ENCODE results near the gene NR3C1. TPM values are rescaled to one million over a fixed set of nuclear protein-coding genes. Genes with fewer than 3 reads are reported as not detected.

NR3C1 gene
- total RNA-seq, 1 donor from 2014 or later = 62.7 TPM

DNA sequence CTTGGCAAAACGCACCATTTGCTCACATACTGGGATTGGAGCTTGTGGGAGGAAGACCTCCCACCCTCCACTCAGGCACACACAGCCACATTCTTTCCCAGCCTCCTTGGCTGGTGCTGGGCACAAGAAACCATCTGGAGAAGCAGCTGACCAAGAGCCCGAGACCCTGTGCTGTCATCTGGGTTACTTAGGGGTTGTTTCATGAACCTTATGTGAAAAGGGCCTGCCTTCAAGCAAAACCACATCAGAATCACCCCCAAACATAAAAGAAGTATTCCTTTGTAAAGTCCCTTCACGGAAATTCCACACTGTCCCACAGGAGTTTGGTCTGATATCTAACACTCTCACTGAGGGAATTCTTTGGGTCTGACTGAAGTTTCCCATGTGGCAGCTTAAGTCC, 172.1 kb downstream of the NR3C1 start:
- H3K4me3 Mint-ChIP-seq = no peak overlapping the region
- no peak for DNase-seq (ENCODE audit: low spot score)
- H3K36me3 Mint-ChIP-seq (ENCODE audit: low read depth) = peaks cover 6% of the 10 kb centered on the region
- H3K9me3 Mint-ChIP-seq = no peaks in the 10 kb centered on the region
- H3K27me3 Mint-ChIP-seq (ENCODE audit: insufficient read depth) = no peaks in the 10 kb centered on the region
- no peak overlapping the region for H3K27ac Mint-ChIP-seq
- H3K4me1 Mint-ChIP-seq (ENCODE audit: low read depth) = peaks cover 41% of the 10 kb centered on the region
- intact Hi-C loops (cut with micrococcal nuclease) = loop anchor here (2.0 kb wide), 1 partner anchor 119 kb away; no protein-coding TSS in a partner anchor

DNA sequence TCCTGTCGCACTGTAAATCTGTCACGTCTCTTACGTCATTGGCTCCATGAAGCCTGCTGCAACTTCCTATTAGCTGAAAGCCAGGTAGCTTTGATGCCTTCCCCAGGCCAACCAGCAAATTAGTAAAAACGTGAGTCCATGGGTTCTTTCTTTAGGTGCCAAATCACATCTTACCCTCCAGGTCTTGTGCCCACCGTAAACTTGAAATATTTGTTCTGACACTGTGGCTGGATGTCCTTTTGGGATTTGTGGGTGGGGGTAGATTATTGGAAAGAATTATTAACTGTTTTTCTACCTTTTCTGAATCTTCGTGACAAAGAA, 172.8 kb downstream of the NR3C1 start:
- Mint-ChIP-seq H3K27ac (no peak overlapping the region), H3K9me3 (no peaks in the 10 kb centered on the region), H3K4me3 (no peak overlapping the region), H3K36me3 (ENCODE audit: low read depth) (peaks cover 6% of the 10 kb centered on the region), H3K4me1 (ENCODE audit: low read depth) (peaks cover 41% of the 10 kb centered on the region), H3K27me3 (ENCODE audit: insufficient read depth) (no peaks in the 10 kb centered on the region)
- DNase-seq (ENCODE audit: low spot score) = no peak
- intact Hi-C loops (cut with micrococcal nuclease) = loop anchor here (1.0 to 2.0 kb wide), 4 partner anchors 8 to 128 kb away; no protein-coding TSS in a partner anchor

DNA sequence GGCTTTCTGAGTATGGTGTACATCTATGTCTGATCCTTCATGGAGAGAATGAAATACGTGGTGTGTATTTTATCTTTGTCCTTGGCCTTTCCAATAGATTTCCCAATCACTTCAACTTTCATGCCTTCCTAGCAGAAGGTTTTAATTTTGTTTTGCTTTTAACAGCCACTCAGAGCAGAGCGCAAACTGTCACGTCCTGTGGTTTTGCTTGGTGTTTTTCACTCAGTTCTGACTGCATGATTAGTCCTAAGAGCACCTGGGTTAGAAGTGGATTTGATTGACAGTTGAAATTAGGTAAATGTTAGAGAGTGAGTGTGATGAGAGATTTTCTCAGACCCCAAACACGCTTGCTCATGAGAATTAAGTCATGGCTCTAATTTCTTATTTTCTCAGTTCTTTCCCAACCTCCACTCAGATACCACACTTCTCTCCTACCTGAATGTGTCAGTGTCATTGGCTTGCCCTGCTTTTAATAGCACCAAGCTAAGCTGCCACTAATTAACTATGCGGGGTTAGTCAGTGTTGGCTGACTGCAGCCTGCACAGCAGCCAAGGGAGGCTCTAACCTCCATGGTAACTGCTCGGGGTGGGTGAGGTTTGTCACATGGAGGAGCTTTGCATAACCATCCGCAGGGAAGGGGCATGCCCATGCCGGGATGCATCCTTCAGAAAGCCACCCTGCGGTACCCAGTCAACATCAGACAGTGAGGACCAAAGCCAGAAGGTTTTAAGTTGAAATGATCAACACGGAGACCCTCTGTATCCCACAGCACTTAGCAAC, 173.4 kb downstream of the NR3C1 start:
- H3K4me3 Mint-ChIP-seq = peak overlapping the region; percentile 43
- H3K4me1 Mint-ChIP-seq (ENCODE audit: low read depth) = peaks cover 41% of the 10 kb centered on the region
- H3K27ac Mint-ChIP-seq = peak overlapping the region; percentile 87
- peaks cover 6% of the 10 kb centered on the region for H3K36me3 Mint-ChIP-seq (ENCODE audit: low read depth)
- no peaks in the 10 kb centered on the region for H3K27me3 Mint-ChIP-seq (ENCODE audit: insufficient read depth)
- H3K9me3 Mint-ChIP-seq = no peaks in the 10 kb centered on the region
- intact Hi-C loops (cut with micrococcal nuclease) = loop anchor here (1.0 to 10.0 kb wide), 6 partner anchors 8 to 465 kb away; no protein-coding TSS in a partner anchor
- peak; percentile 45 for DNase-seq (ENCODE audit: low spot score)

DNA sequence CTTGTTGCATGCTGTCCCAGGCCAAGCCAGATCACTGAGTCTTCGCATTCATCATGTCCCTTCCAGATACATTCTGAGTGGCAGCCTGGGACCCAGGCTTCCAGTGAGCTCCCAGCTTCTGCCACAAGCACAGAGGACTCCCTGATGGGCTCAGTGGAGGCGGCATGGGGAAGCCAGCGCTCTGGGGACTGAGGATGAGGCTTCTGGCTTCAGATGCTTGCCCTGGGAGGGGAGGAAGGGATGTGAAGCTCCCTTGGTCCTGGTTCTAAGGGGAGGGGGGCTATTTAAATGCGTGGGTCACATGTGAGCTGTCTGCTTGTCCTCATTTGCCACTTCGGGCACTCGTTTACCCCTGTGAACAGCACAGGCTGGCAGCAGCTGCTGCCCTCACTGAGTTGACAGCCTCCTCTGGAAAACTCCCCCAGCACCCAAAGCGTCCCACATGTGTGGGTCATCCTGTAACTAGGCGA, 174.0 kb downstream of the NR3C1 start:
- peaks cover 5% of the 10 kb centered on the region for H3K36me3 Mint-ChIP-seq (ENCODE audit: low read depth)
- peak overlapping the region; percentile 87 for H3K27ac Mint-ChIP-seq
- peak; percentile 6 for DNase-seq (ENCODE audit: low spot score)
- intact Hi-C loops (cut with micrococcal nuclease) = loop anchor here (1.0 to 10.0 kb wide), 2 partner anchors 32 to 465 kb away; no protein-coding TSS in a partner anchor
- H3K9me3 Mint-ChIP-seq = no peaks in the 10 kb centered on the region
- H3K27me3 Mint-ChIP-seq (ENCODE audit: insufficient read depth) = no peaks in the 10 kb centered on the region
- H3K4me1 Mint-ChIP-seq (ENCODE audit: low read depth) = peaks cover 43% of the 10 kb centered on the region
- H3K4me3 Mint-ChIP-seq = peak overlapping the region; percentile 43

DNA sequence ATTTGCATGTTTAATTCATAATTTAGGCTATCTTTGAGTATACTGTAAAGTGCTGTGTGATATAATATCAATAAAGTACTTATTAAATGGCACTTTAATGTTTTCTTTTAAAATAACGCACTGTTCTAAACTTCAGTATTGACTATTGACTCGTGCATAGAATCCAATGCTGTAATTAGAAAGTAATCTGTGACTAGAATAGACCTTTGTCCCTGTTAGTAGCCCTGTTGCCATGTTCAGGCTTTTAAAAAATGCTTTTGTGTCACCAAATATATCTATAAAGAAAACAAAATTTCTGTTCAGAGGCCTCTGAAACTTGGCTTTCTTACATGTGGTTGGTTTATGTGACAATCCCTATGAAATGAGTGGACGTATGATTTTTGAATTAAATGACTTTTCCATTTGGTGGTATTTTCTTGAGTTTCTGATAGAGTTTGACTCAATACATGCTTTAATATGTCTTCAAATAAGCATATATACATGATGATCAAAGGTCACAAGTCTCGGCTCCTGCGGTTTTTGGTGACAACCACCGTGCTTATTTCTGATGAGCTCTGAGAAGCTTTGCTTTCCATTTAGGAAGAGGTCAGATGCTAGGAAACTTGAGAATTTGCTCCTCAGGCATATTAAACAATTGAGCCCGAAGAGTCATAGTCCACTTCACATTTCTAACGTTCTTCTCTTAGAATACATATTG, 174.7 kb downstream of the NR3C1 start:
- H3K4me3 Mint-ChIP-seq = peak overlapping the region; percentile 43
- intact Hi-C loops (cut with micrococcal nuclease) = loop anchor here (1.0 to 10.0 kb wide), 2 partner anchors 31 to 466 kb away; no protein-coding TSS in a partner anchor
- H3K4me1 Mint-ChIP-seq (ENCODE audit: low read depth) = peaks cover 48% of the 10 kb centered on the region
- peaks cover 3% of the 10 kb centered on the region for H3K36me3 Mint-ChIP-seq (ENCODE audit: low read depth)
- no peaks in the 10 kb centered on the region for H3K9me3 Mint-ChIP-seq
- H3K27ac Mint-ChIP-seq = peak overlapping the region; percentile 87
- no peaks in the 10 kb centered on the region for H3K27me3 Mint-ChIP-seq (ENCODE audit: insufficient read depth)
- no peak for DNase-seq (ENCODE audit: low spot score)

All from activated T-helper 1 cell treated with anti-CD3 and anti-CD28 coated beads, Interleukin-12 subunit alpha, Interleukin-12 subunit beta, Interleukin-2, Interleukin-4 antibody, amounts not matched to agents 30 ng/mL and 10 ng/mL and 1 ng/mL, durations not matched to agents 14 hours and 24 hours and 36 hours (primary cell).